Measurements from ENCODE around the gene TMEM18.

TMEM18 gene

DNA sequence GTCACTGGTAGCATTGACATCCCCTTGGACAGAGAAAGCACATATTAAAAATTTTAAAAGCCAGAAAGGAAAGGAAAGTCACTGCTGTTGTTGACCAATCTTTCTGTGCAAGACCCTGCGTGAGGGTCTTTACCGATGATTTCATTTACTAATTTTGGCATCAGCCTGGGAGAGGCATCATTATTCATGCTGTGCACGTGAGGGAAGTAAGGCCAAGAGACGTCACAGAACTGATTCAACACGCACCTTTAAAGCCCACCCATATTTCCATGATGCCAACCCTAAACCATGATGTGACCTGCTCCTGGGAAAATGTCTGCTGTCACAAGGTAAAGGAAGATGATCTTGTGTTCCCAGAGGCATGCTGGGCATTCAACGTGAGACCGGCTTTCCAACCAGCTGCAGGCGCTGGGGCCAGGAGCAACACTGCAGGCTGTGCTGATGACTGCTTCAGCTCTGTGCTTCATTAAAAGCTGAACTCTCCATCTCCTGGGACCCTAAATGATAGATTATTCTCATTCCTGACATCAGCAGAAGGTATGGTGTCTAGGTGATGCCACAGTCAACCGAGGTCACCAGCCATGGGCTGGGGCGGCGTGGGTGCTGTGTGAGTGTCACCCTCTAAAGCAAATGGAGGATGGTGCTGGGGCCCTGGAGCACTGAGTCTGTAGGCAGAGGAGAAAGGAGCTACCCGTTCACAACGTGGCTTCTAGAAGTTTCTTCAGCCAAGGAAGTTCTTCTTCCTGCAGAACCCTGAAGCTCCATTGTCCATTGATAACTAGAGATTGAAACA lies 53.9 kb downstream of the TMEM18 start:
- DNase-seq (ENCODE audit: extremely low read depth in 1 of 2, low read depth in 1 of 2): no peak

DNA sequence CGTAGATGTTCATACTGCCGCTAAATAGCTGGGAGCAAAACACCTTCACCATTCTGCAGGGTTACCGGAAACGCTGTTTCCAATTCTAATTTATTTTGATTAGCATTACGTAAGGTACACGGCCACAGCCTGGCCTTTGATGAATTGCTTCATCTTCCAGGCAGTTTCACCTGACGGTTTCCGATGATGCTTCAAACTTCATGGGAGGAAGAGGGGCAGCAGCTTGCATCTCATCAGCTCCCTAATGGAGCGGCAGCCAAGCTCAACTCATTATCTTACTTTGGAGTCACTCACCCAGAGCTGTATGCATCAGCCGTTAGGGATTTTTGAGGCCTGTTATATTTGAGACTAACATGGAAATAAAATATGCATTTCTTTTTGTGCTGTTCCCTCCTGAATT lies 54.8 kb downstream of the TMEM18 start:
- DNase-seq (ENCODE audit: extremely low read depth in 1 of 2, low read depth in 1 of 2): no peak

DNA sequence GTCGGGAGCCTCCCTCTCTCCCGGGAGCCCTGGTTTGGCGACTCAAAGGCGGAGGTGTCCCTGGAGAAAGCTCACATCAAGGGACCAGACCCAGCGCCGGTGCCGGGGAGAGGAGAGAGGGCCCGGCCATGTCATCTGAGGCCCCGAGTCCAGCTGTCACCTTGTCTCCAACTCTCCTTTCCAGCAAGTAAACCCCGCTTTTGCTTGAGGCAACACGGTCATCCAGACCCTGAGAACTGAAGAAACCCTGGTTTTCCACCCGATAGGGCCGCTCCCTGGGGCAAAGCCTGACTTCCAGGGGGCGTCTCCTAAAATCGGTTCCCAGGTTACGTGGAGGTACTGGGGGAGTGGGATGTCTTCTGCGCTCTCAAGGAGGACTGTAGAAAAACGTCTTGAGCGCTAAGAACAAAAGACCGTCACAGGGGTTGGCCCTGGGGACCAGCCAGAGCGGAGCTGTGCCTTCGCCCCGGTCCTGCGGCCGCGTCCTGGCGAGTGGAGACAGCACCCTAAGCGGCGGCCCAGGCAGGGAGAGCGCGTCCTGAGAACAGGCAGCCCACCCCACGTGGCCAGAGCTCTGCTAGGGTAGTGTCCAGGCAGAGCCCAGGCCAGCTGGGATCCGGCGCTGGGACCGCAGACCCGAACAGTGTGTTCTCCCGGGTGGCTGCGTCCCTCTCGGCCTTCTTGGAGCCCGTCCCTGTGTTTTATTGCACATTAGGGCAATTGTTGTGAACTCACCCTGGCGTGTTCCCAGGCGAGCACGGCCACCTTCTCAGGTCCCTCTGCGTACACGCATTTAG lies 55.7 kb downstream of the TMEM18 start:
- DNase-seq (ENCODE audit: extremely low read depth in 1 of 2, low read depth in 1 of 2): no peak

GRCh38 chr2:620471-621302 lies 56.5 kb downstream of the TMEM18 start:
- no peak for DNase-seq (ENCODE audit: extremely low read depth in 1 of 2, low read depth in 1 of 2)

- no peak for DNase-seq (ENCODE audit: extremely low read depth in 1 of 2, low read depth in 1 of 2)
Observed at GRCh38 chr2:620004-620403, 57.2 kb downstream of the TMEM18 start.

- no peak for DNase-seq (ENCODE audit: extremely low read depth in 1 of 2, low read depth in 1 of 2)
Observed at GRCh38 chr2:618422-618990, 58.7 kb downstream of the TMEM18 start.

DNA sequence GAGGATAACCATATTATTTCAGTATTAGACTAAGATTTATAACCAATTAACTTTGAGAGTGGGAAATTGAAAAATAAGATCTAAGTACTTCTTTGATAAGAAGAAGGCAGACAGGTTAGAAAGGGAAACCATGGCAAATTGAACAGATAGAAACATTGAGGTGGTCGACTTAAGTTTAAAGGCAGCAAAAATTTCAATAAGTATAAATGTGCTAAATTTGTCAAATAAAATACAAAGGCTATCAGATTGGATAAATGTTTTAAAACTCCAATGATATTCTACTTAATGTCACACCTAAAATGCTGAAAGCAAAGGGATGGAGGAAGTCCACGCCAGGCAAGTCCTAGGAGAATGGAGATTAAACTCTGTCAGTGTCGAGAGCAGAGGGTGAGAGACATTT lies 59.2 kb downstream of the TMEM18 start:
- no peak for DNase-seq (ENCODE audit: extremely low read depth in 1 of 2, low read depth in 1 of 2)

Data from stimulated activated CD8-positive, alpha-beta memory T cell treated with anti-CD3 and anti-CD28 coated beads, Interleukin-7, amount 100 ng/mL, for 48 hours (primary cell).